Activated B cell treated with CpG ODN at 0.5 μM for 24 hours (primary cell): ENCODE results near the gene SMIM21. TPM values are rescaled to one million over a fixed set of nuclear protein-coding genes. Genes with fewer than 3 reads are reported as not detected.

Source experiments
- ATAC-seq: fragments of 200-7000 bp; cut with Tn5 transposase; one replicate; pipeline ENCODE4 v1.10.0; 2021; ENCODE audit warnings: low read depth, mild to moderate bottlenecking, moderate library complexity
- CTCF ChIA-PET: fragments of 350-600 bp; sonication (Branson Sonifier 250); formaldehyde crosslinking; loops from one replicate; lab custom pipeline; 2021; ENCODE audit warnings: antibody characterized with exemption; lab: Charles Lee
- POLR2A ChIA-PET: fragments of 350-600 bp; sonication (Branson Sonifier 250); formaldehyde crosslinking; loops from one replicate; lab custom pipeline; 2021; ENCODE audit warnings: antibody characterized with exemption; lab: Charles Lee
- DNase-seq: peaks from one replicate; pipeline ENCODE4 v3.0.0; 2022
- H3K27ac Mint-ChIP-seq: one replicate; pipeline ENCODE4 v1.8.0; 2020; ENCODE audit warnings: mixed read lengths
- H3K27me3 Mint-ChIP-seq: one replicate; pipeline ENCODE4 v1.8.0; 2021; ENCODE audit warnings: mixed read lengths
- H3K36me3 Mint-ChIP-seq: one replicate; pipeline ENCODE4 v1.8.0; 2021; ENCODE audit warnings: low read depth, mixed read lengths
- H3K4me1 Mint-ChIP-seq: one replicate; pipeline ENCODE4 v1.8.0; 2021; ENCODE audit warnings: mixed read lengths
- H3K4me3 Mint-ChIP-seq: one replicate; pipeline ENCODE4 v1.8.0; 2020; ENCODE audit warnings: mild to moderate bottlenecking, mixed read lengths
- H3K9me3 Mint-ChIP-seq: one replicate; pipeline ENCODE4 v1.8.0; 2020; ENCODE audit warnings: mixed read lengths
- intact Hi-C: fragments of 100-400 bp; cut with micrococcal nuclease; formaldehyde crosslinking; loops from one replicate; pipeline ENCODE4 v1.15.1; 2024
- total RNA-seq: library from RNA; stranded (reverse); gene quantifications from 2 replicates; pipeline ENCODE4 v1.2.3, GENCODE V29; 2022
- TF ChIP-seq, protein P1 (sequence below): fragments of 200-600 bp; IDR thresholded peaks from one replicate; pipeline ENCODE4 v1.8.0; 2022; ENCODE audit warnings: antibody characterized with exemption, mild to moderate bottlenecking

The SMIM21 gene
- total RNA-seq, 1 donor from 2014 or later: not detected

- Mint-ChIP-seq H3K27ac (no peak overlapping the region), H3K27me3 (peaks cover 5% of the 10 kb centered on the region), H3K4me3 (no peak overlapping the region), H3K36me3 (no peaks in the 10 kb centered on the region), H3K9me3 (no peaks in the 10 kb centered on the region), H3K4me1 (no peaks in the 10 kb centered on the region)
- TF ChIP-seq, protein P1, sequence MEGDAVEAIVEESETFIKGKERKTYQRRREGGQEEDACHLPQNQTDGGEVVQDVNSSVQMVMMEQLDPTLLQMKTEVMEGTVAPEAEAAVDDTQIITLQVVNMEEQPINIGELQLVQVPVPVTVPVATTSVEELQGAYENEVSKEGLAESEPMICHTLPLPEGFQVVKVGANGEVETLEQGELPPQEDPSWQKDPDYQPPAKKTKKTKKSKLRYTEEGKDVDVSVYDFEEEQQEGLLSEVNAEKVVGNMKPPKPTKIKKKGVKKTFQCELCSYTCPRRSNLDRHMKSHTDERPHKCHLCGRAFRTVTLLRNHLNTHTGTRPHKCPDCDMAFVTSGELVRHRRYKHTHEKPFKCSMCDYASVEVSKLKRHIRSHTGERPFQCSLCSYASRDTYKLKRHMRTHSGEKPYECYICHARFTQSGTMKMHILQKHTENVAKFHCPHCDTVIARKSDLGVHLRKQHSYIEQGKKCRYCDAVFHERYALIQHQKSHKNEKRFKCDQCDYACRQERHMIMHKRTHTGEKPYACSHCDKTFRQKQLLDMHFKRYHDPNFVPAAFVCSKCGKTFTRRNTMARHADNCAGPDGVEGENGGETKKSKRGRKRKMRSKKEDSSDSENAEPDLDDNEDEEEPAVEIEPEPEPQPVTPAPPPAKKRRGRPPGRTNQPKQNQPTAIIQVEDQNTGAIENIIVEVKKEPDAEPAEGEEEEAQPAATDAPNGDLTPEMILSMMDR: no peak
- ATAC-seq (no peak), DNase-seq (no peak)
- intact Hi-C loops: no loop called here
- ChIA-PET POLR2A (no interaction called here), CTCF (interaction anchor here (0.6 kb wide), 1 partner anchor 722 kb away, joined by 5 read pairs; no protein-coding TSS in a partner anchor)
These were observed 63.9 kb downstream of the SMIM21 start for GRCh38 chr18:75363446-75364225.

DNA sequence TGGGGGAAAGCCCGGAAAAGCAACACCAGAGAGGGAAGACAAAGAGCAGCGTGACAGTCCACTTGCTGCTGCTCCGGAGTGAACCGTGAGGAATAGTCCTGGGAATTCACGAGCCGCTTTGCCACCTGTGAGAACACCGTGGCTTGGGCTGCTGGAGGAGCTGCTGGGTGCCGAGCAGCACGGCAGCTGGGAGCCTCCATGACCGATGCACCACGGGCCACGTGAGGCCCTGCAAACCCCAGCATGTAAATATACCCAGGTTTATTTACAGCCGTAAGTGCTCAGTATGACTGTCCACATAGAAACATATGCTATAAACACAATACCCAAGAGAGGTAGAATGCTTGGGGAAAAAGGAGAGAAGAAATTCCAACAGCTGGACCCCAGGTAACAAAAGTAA is 65.1 kb downstream of the SMIM21 start:
- no peaks in the 10 kb centered on the region for H3K4me1 Mint-ChIP-seq
- peaks cover 7% of the 10 kb centered on the region for H3K27me3 Mint-ChIP-seq
- H3K4me3 Mint-ChIP-seq: no peak overlapping the region
- ATAC-seq: no peak
- H3K27ac Mint-ChIP-seq: no peak overlapping the region
- CTCF ChIA-PET: no interaction called here
- DNase-seq: no peak
- H3K9me3 Mint-ChIP-seq: no peaks in the 10 kb centered on the region
- intact Hi-C loops: no loop called here
- no peaks in the 10 kb centered on the region for H3K36me3 Mint-ChIP-seq
- TF ChIP-seq, protein P1: no peak
- POLR2A ChIA-PET: no interaction called here

GRCh38 chr18:75360941-75361340 is 66.6 kb downstream of the SMIM21 start:
- ATAC-seq: no peak
- ChIA-PET POLR2A (no interaction called here), CTCF (no interaction called here)
- no peak overlapping the region for H3K27ac Mint-ChIP-seq
- no peak for DNase-seq
- TF ChIP-seq, protein P1: no peak
- peaks cover 7% of the 10 kb centered on the region for H3K27me3 Mint-ChIP-seq
- intact Hi-C loops: no loop called here
- no peaks in the 10 kb centered on the region for H3K36me3 Mint-ChIP-seq
- no peaks in the 10 kb centered on the region for H3K4me1 Mint-ChIP-seq
- no peak overlapping the region for H3K4me3 Mint-ChIP-seq
- peaks cover 4% of the 10 kb centered on the region for H3K9me3 Mint-ChIP-seq

DNA sequence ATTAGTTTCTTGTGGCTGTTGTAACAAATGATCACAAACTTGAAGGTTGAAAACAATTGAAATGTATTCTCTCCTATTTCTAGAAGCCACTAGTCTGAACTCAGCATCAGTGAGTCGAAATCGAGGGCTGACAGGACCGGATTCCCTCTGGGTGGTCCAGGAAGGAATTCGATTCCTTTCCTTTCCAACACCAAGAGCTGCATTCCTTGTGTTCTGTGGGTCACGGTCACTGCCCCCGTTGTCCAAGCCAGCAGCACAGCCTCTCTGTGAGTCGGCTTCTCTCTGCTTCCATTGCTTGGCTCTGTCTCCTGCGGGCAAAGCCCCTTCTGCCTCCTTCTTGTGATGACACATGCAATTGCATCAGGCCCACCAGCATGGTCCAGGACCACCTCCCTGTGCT is 67.3 kb downstream of the SMIM21 start:
- ATAC-seq (no peak), DNase-seq (no peak)
- TF ChIP-seq, protein P1: no peak
- H3K9me3 Mint-ChIP-seq: peaks cover 4% of the 10 kb centered on the region
- H3K27ac Mint-ChIP-seq: no peak overlapping the region
- ChIA-PET POLR2A (no interaction called here), CTCF (no interaction called here)
- no peaks in the 10 kb centered on the region for H3K36me3 Mint-ChIP-seq
- intact Hi-C loops: no loop called here
- H3K4me3 Mint-ChIP-seq: no peak overlapping the region
- H3K27me3 Mint-ChIP-seq: peaks cover 7% of the 10 kb centered on the region
- no peaks in the 10 kb centered on the region for H3K4me1 Mint-ChIP-seq

Other genes starting within 250 kb of the SMIM21 start
- gene PTGR3, start 218.6 kb downstream of the SMIM21 start, total RNA-seq: 19.0 and 19.3 TPM in 2 replicates
- gene TSHZ1, start 216.9 kb downstream of the SMIM21 start, total RNA-seq: 7.9 and 8.6 TPM in 2 replicates